ENCODE data around the gene CAVIN2.

Gene CAVIN2

DNA sequence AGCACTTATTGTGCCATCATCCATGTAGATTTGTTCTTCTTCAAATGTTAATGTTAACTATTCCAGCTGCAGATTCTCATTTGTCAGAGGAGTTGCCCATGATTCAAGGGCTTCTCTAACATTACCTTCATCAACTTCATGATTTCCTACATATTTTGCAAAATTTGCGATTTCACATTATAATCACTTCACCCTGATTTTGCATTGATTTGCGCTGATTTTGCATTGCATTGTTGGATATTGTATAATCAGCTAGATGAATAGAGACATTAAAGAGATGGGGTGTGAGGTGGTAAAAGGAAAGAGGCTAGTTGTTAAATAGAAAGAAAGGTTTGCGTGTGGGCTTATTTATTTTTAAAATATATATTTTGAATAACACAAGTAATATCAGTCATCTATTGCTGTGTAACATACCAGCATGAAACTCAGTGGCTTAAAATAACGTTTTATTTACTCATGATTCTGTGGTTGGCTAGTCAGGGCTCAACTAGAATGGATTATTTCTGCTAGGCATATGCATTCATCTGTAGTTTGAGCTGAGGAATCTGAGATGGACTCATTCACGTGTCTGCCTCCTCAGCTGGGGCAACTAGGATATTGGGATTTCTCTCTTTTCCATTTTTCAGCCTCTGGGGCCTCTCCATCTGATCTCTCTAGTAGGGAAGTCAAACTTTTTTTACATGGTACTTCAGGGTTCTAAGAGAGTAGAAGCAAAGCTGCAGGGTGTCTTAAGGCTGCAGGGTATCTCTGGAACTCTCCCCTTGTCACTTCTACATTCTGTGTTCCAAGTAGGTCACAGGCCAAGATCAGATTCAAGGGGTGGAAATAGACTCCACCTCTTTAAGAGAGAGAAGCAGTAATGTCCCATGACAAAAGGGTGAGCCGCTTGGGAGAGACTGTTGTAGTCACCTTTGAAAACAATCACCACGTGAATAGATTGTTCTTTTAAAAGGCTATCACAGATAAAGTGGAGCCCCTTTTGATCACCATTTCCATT, 2.2 kb upstream of the CAVIN2 start:
- DNase-seq (ENCODE audit: low read depth, low spot score) = no peak
- ChIA-PET CTCF (interaction anchor here (0.6 to 2.9 kb wide), 2 partner anchors 16 to 314 kb away, joined by 3 to 11 read pairs; no protein-coding TSS in a partner anchor), POLR2A (no interaction called here)

GRCh38 chr2:191847764-191848163, 876 bp upstream of the CAVIN2 start:
- no peak overlapping the region for H3K4me3 ChIP-seq (ENCODE audit: low read depth, low read length)
- POLR2A ChIA-PET = no interaction called here
- no peak for DNase-seq (ENCODE audit: low read depth, low spot score)
- CTCF ChIA-PET = interaction anchor here (1.1 to 1.7 kb wide), 5 partner anchors 11 to 315 kb away, joined by 3 to 9 read pairs (median 4); no protein-coding TSS in a partner anchor
- no peak for TF ChIP-seq CTCF (IDR thresholded peaks at IDR 0.05; ENCODE audit: insufficient read depth, low read length, missing control alignments)

More for the DNA sequence above, 2.2 kb upstream of the CAVIN2 start:
- no peak for TF ChIP-seq CTCF (IDR thresholded peaks at IDR 0.05; ENCODE audit: insufficient read depth, low read length, missing control alignments)
- H3K4me3 ChIP-seq (ENCODE audit: low read depth, low read length) = no peak overlapping the region

- DNase-seq (ENCODE audit: low read depth, low spot score) = no peak
- ChIA-PET POLR2A (no interaction called here), CTCF (interaction anchor here (1.6 to 2.6 kb wide), 4 partner anchors 10 to 317 kb away, joined by 5 to 9 read pairs (median 6); no protein-coding TSS in a partner anchor)
- no peak for TF ChIP-seq CTCF (IDR thresholded peaks at IDR 0.05; ENCODE audit: insufficient read depth, low read length, missing control alignments)
- H3K4me3 ChIP-seq (ENCODE audit: low read depth, low read length) = peak overlapping the region; percentile 39
Measured at GRCh38 chr2:191845876-191846514, 893 bp downstream of the CAVIN2 start.

- ChIA-PET CTCF (interaction anchor here (2.6 kb wide), 1 partner anchor 317 kb away, joined by 6 read pairs; no protein-coding TSS in a partner anchor), POLR2A (no interaction called here)
- no peak for TF ChIP-seq CTCF (IDR thresholded peaks at IDR 0.05; ENCODE audit: insufficient read depth, low read length, missing control alignments)
- peak overlapping the region; percentile 39 for H3K4me3 ChIP-seq (ENCODE audit: low read depth, low read length)
- no peak for DNase-seq (ENCODE audit: low read depth, low spot score)
Measured at GRCh38 chr2:191845248-191845715, 1.6 kb downstream of the CAVIN2 start.

DNA sequence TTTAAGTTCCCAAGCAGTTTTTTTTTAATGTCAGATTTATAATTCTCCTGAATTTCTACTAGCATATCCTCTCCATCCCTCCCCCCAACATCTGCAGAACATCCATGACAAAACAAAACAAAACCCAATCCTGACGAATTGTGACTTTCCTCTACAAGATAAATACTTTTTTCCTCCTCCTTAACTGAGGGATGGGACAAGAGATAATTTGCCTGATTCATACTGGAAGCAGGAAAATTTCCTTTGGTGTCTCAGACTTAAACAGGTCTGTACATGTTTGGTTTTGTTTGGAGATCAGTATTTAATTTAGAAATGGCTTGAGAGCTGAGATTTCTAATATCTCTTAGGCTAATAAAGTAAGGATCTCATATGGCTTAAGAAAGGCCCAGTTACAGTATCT, 2.2 kb downstream of the CAVIN2 start:
- no peak for TF ChIP-seq CTCF (IDR thresholded peaks at IDR 0.05; ENCODE audit: insufficient read depth, low read length, missing control alignments)
- ChIA-PET POLR2A (no interaction called here), CTCF (interaction anchor here (2.6 kb wide), 1 partner anchor 318 kb away, joined by 6 read pairs; no protein-coding TSS in a partner anchor)
- DNase-seq (ENCODE audit: low read depth, low spot score) = no peak
- H3K4me3 ChIP-seq (ENCODE audit: low read depth, low read length) = no peak overlapping the region; the same call in 1 of the 2 replicates

Measured in AG04449 (cell line).